K562 (cell line): ENCODE measurements around the gene VDAC2. TPM values are rescaled to one million over a fixed set of nuclear protein-coding genes. Genes with fewer than 3 reads are reported as not detected.
A peak's percentile ranks its signal among the peaks of the same experiment; 100 is the strongest.

Experiments
- HDGF ChIP-seq: fragments of 450-650 bp; IDR thresholded peaks from 2 replicates; pipeline ENCODE4 v1.6.1; 2016
- NCOA4 ChIP-seq: fragments of 450-650 bp; IDR thresholded peaks from 2 replicates; pipeline ENCODE4 v1.6.1; 2018; ENCODE audit warnings: mild to moderate bottlenecking; ENCODE audit not compliant: partially characterized antibody
- NCOR1 ChIP-seq: fragments of 450-650 bp; IDR thresholded peaks from 2 replicates; pipeline ENCODE4 v1.6.1; 2016; ENCODE audit warnings: mild to moderate bottlenecking, moderate library complexity
- NFE2 ChIP-seq: IDR thresholded peaks from 2 replicates; pipeline ENCODE4 v1.6.1; 2014; ENCODE audit warnings: antibody characterized with exemption, low read depth
- PHB2 ChIP-seq: fragments of 450-650 bp; IDR thresholded peaks from 2 replicates; pipeline ENCODE4 v1.6.1; 2017; ENCODE audit warnings: low read depth
- RREB1 ChIP-seq: fragments of 250-450 bp; sonication (Bioruptor Pico); IDR thresholded peaks from 2 replicates; pipeline ENCODE4 v1.4.0; 2020
- SIX5 ChIP-seq, 2 experiments: IDR thresholded peaks; 2 replicates each; pipeline ENCODE4 v1.6.1; 2011; ENCODE audit warnings: low read length in 2 of 2, borderline replicate concordance in 1 of 2, low read depth in 1 of 2, mild to moderate bottlenecking in 1 of 2, moderate library complexity in 1 of 2; ENCODE audit not compliant: insufficient read depth in 1 of 2
- ZBTB7A ChIP-seq: IDR thresholded peaks from 2 replicates; pipeline ENCODE4 v1.6.1; 2011; ENCODE audit warnings: low read depth, mild to moderate bottlenecking, low read length, moderate library complexity, borderline replicate concordance; ENCODE audit not compliant: control insufficient read depth
- ZNF507 ChIP-seq: conservative IDR thresholded peaks from 2 replicates; pipeline ENCODE4 v1.6.1; 2017; ENCODE audit warnings: missing genetic modification characterization, missing compliant biosample characterization
- polyA plus RNA-seq, 8 experiments: library from polyadenylated mRNA; depleted of rRNA in 4 of 8; stranded (reverse) in 5 of 8; unstranded in 3 of 8; fragments of >200 nt; fragmentation: Nextera tagmentation in 2 of 8; fragmentation: Illumina TruSeq in 1 of 8; extraction: Ambion mirVana in 2 of 8; extraction: Trizol in 1 of 8; gene quantifications; 2 replicates each; pipeline versions ENCODE4 v1.2.1 to v1.2.3, GENCODE V29; 2011 to 2014; ENCODE audit warnings: inconsistent platforms in 1 of 8, missing spikeins in 1 of 8
- total RNA-seq, 7 experiments: library from RNA; depleted of rRNA in 6 of 7; stranded (reverse); fragments of >200 nt in 6 of 7; fragmentation: Illumina TruSeq in 2 of 7; extraction: Trizol in 2 of 7; gene quantifications; 2 replicates each; pipeline versions ENCODE4 v1.2.1 to v1.2.3, GENCODE V29; 2011 to 2021; ENCODE audit warnings: low replicate concordance in 1 of 7
- TF ChIP-seq, protein P1 (sequence below): fragments of 250-450 bp; sonication (Bioruptor Pico); IDR thresholded peaks from 2 replicates; pipeline ENCODE4 v1.8.0; 2021; ENCODE audit warnings: borderline replicate concordance, mild to moderate bottlenecking, moderate library complexity; ENCODE audit not compliant: poor library complexity, severe bottlenecking
- TF ChIP-seq, protein P2 (sequence below): fragments of 250-450 bp; sonication (Bioruptor Pico); IDR thresholded peaks from 2 replicates; pipeline ENCODE4 v1.5.0; 2021; ENCODE audit warnings: mild to moderate bottlenecking, moderate library complexity
- TF ChIP-seq, protein P3 (sequence below): sonication (generic); formaldehyde crosslinking; IDR thresholded peaks from 2 replicates; pipeline ENCODE4 v1.8.0; 2022; ENCODE audit warnings: missing genetic modification reagents, mild to moderate bottlenecking, moderate library complexity, borderline replicate concordance

Gene VDAC2
- total and polyA plus RNA-seq, 9 of the 15 experiments (the other 6 are each of a cell fraction or from before 2014, with no cell fraction given) = 139 to 450 (median 250) TPM

- TF ChIP-seq SIX5 (IDR thresholded peaks at IDR 0.05; ENCODE audit: borderline replicate concordance in 1 of 2, insufficient read depth in 1 of 2, low read depth in 1 of 2, low read length in 2 of 2) = no peak
- TF ChIP-seq, protein P1, sequence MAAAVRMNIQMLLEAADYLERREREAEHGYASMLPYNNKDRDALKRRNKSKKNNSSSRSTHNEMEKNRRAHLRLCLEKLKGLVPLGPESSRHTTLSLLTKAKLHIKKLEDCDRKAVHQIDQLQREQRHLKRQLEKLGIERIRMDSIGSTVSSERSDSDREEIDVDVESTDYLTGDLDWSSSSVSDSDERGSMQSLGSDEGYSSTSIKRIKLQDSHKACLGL (CRISPR knock-in tag) = no peak
- TF ChIP-seq ZBTB7A = 0 out of 2 replicates have a peak, but pooled peaks have one; percentile 8
- no peak for TF ChIP-seq ZNF507 (tag)
- TF ChIP-seq NCOR1 = 0 out of 2 replicates have a peak, but pooled peaks have one; percentile 21
- TF ChIP-seq, protein P2, sequence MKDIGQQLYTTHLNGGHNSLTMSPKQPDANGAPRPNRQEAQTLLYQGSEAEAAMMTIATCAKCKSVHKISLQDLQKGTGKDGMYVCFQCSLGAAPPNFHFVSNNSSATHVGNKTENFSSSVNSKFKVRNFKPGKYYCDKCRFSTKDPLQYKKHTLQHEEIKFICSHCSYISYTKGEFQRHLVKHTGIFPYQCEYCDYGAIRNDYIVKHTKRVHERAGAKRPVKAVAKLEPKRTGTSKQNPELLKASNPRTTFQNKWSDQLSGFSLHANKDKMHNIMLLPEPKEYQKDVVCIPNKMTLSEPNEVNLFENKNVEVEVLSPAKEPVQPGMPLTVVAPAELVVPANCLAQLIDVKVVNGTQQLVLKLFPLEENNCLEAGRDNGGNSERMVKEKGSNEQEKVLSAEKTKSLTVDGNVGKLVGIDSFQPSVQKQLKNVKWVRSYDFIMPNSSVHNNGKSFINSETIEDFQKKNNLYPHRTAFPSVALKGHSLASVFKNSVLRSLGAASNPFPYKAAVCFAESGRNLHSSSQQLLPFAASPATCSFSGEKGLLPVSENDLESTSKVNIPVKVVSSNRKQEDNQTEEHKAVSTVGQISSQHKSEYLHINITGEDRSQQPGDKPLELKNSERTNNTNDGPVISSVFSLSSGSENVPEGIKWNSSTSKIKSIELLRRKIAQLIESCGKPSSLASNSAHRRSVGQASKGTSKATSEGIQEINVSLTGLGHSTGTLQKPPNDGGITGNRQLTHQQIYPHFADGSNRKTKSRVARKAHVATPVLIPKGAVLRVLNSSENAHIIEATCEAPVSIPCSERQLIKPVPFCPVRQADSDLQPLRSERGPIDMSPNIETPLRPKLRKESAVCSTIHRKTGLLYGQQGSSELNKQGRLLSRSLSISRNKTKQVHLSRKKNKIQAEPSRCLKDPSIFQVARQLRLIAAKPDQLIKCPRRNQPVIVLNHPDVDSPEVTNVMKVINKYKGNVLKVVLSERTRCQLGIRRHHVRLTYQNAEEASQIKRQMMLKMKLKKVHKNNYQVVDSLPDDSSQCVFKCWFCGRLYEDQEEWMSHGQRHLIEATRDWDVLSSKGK = no peak
- TF ChIP-seq NCOA4 = no peak
- no peak for TF ChIP-seq PHB2
- TF ChIP-seq HDGF = 0 out of 2 replicates have a peak, but pooled peaks have one; percentile 39
- TF ChIP-seq, protein P3, sequence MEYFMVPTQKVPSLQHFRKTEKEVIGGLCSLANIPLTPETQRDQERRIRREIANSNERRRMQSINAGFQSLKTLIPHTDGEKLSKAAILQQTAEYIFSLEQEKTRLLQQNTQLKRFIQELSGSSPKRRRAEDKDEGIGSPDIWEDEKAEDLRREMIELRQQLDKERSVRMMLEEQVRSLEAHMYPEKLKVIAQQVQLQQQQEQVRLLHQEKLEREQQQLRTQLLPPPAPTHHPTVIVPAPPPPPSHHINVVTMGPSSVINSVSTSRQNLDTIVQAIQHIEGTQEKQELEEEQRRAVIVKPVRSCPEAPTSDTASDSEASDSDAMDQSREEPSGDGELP (CRISPR knock-in tag) = peak; percentile 55; the same call in 1 of the 2 replicates
- TF ChIP-seq RREB1 (CRISPR knock-in tag) = no peak
- peak; percentile 25; the same call in 1 of the 2 replicates for TF ChIP-seq NFE2
These were observed 2.4 kb upstream of the VDAC2 start (continued) for GRCh38 chr10:75208181-75208580.
